NCI-H2081 treated with DMSO at 0.1 percent for 48 hours (cell line): ENCODE measurements around the gene ZNRD2.

Source experiments
- DNase-seq: peaks from one replicate; lab custom pipeline; 2025; lab: John Stamatoyannopoulos, UW

Gene ZNRD2

GRCh38 chr11:65588199-65589054 lies 18.1 kb downstream of the ZNRD2 start:
- DNase-seq = no peak

- no peak for DNase-seq
These were observed 19.4 kb downstream of the ZNRD2 start for GRCh38 chr11:65589444-65590239.

GRCh38 chr11:65590240-65590738 lies 20.0 kb downstream of the ZNRD2 start:
- no peak for DNase-seq

GRCh38 chr11:65591939-65592857 lies 21.9 kb downstream of the ZNRD2 start:
- no peak for DNase-seq

- DNase-seq = no peak
These were observed 22.7 kb downstream of the ZNRD2 start for GRCh38 chr11:65592858-65593517.

- no peak for DNase-seq
These were observed 23.5 kb downstream of the ZNRD2 start for GRCh38 chr11:65593518-65594414.

- DNase-seq = no peak
These were observed 24.9 kb downstream of the ZNRD2 start for GRCh38 chr11:65595131-65595530.

GRCh38 chr11:65595543-65596281 lies 25.4 kb downstream of the ZNRD2 start, which contains the start of gene KCNK7:
Gene KCNK7, minus strand, starts transcription at chr11:65595800. Its CDS starts 28 bp downstream, at chr11:65595772.
- DNase-seq = no peak

- DNase-seq = no peak
These were observed 26.2 kb downstream of the ZNRD2 start for GRCh38 chr11:65596520-65596919.

GRCh38 chr11:65598258-65598699 lies 28.0 kb downstream of the ZNRD2 start:
- no peak for DNase-seq

GRCh38 chr11:65599216-65599954 lies 29.1 kb downstream of the ZNRD2 start:
- DNase-seq = no peak

GRCh38 chr11:65599955-65600246 lies 29.6 kb downstream of the ZNRD2 start:
- no peak for DNase-seq

- DNase-seq = no peak
These were observed 34.0 kb downstream of the ZNRD2 start for GRCh38 chr11:65604258-65604657.

- DNase-seq = no peak
These were observed 36.8 kb downstream of the ZNRD2 start for GRCh38 chr11:65606876-65607613.

GRCh38 chr11:65607614-65608426 lies 37.5 kb downstream of the ZNRD2 start:
- no peak for DNase-seq

GRCh38 chr11:65609229-65609628 lies 39.0 kb downstream of the ZNRD2 start:
- DNase-seq = no peak

GRCh38 chr11:65609665-65610064 lies 39.4 kb downstream of the ZNRD2 start:
- no peak for DNase-seq
